ENCODE data around the gene KREMEN1. TPM values are rescaled to one million over a fixed set of nuclear protein-coding genes. Genes with fewer than 3 reads are reported as not detected.

KREMEN1 gene
- total RNA-seq, 1 experiment from 2014 or later, result 1.4 TPM

- no peak for DNase-seq (ENCODE audit: low read depth)
Observed at GRCh38 chr22:29133603-29134133, 60.8 kb downstream of the KREMEN1 start.

- DNase-seq (ENCODE audit: low read depth), result no peak
Observed at GRCh38 chr22:29134448-29134847, 61.6 kb downstream of the KREMEN1 start.

- DNase-seq (ENCODE audit: low read depth), result no peak
Observed at GRCh38 chr22:29136782-29137700, 64.2 kb downstream of the KREMEN1 start.

GRCh38 chr22:29138556-29139305 is 65.9 kb downstream of the KREMEN1 start:
- DNase-seq (ENCODE audit: low read depth), result no peak

- no peak for DNase-seq (ENCODE audit: low read depth)
Observed at GRCh38 chr22:29139965-29140782, 67.3 kb downstream of the KREMEN1 start.

GRCh38 chr22:29141078-29141688 is 68.3 kb downstream of the KREMEN1 start:
- DNase-seq (ENCODE audit: low read depth), result no peak

GRCh38 chr22:29142116-29142515 is 69.3 kb downstream of the KREMEN1 start:
- DNase-seq (ENCODE audit: low read depth), result no peak

- no peak for DNase-seq (ENCODE audit: low read depth)
Observed at GRCh38 chr22:29143941-29144785, 71.3 kb downstream of the KREMEN1 start.

- no peak for DNase-seq (ENCODE audit: low read depth)
Observed at GRCh38 chr22:29144786-29145160, 71.9 kb downstream of the KREMEN1 start.

GRCh38 chr22:29145321-29146072 is 72.7 kb downstream of the KREMEN1 start:
- DNase-seq (ENCODE audit: low read depth), result no peak

GRCh38 chr22:29146091-29146560 is 73.3 kb downstream of the KREMEN1 start:
- DNase-seq (ENCODE audit: low read depth), result no peak

- DNase-seq (ENCODE audit: low read depth), result no peak
Observed at GRCh38 chr22:29146771-29147170, 73.9 kb downstream of the KREMEN1 start.

GRCh38 chr22:29147331-29147899 is 74.6 kb downstream of the KREMEN1 start:
- no peak for DNase-seq (ENCODE audit: low read depth)

- DNase-seq (ENCODE audit: low read depth), result no peak
Observed at GRCh38 chr22:29148036-29148435, 75.2 kb downstream of the KREMEN1 start.

- DNase-seq (ENCODE audit: low read depth), result no peak
Observed at GRCh38 chr22:29148826-29149225, 76.0 kb downstream of the KREMEN1 start.

- DNase-seq (ENCODE audit: low read depth), result no peak
Observed at GRCh38 chr22:29149841-29150555, 77.2 kb downstream of the KREMEN1 start.

- no peak for DNase-seq (ENCODE audit: low read depth)
Observed at GRCh38 chr22:29150701-29151100, 77.9 kb downstream of the KREMEN1 start.

GRCh38 chr22:29151316-29151715 is 78.5 kb downstream of the KREMEN1 start:
- DNase-seq (ENCODE audit: low read depth), result no peak
